ENCODE measurements around the gene ZFPL1.

The ZFPL1 gene

DNA sequence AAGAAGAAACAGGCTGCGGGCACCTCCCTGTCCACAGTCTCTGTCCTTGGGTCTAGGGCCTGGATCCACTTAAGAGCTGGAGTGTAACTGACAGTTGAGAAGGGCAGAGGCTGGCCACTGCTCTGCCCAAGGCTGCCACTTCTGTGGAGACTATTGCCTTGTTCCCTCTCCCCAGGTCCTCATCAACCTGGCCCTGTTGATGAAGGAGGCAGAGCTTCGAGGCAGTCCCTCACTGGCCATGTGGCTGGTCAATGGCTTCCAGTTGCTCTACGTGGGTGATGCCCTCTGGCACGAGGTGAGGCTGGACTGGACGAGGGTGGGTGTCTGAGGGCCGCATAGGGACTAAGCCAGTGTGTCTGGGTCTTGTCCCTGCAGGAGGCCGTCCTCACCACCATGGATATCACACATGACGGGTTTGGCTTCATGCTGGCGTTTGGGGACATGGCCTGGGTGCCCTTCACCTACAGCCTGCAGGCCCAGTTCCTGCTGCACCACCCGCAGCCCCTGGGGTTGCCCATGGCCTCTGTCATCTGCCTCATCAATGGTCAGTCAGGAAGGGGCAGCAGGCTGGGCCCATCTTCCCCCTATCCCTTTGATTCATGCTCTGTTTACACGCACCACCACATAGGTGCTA is 30.6 kb downstream of the ZFPL1 start:
- no peak for TF ChIP-seq POLR2AphosphoS5 (IDR thresholded peaks at IDR 0.05; ENCODE audit: low read depth, low read length)
- TF ChIP-seq FOXP2 (optimal IDR thresholded peaks at IDR 0.05; ENCODE audit: borderline replicate concordance, extremely low read depth, extremely low read length, insufficient read depth): no peak
- no peak for TF ChIP-seq SIN3A (IDR thresholded peaks at IDR 0.05; ENCODE audit: borderline replicate concordance, insufficient read depth, low read length)
- TF ChIP-seq, protein P1, sequence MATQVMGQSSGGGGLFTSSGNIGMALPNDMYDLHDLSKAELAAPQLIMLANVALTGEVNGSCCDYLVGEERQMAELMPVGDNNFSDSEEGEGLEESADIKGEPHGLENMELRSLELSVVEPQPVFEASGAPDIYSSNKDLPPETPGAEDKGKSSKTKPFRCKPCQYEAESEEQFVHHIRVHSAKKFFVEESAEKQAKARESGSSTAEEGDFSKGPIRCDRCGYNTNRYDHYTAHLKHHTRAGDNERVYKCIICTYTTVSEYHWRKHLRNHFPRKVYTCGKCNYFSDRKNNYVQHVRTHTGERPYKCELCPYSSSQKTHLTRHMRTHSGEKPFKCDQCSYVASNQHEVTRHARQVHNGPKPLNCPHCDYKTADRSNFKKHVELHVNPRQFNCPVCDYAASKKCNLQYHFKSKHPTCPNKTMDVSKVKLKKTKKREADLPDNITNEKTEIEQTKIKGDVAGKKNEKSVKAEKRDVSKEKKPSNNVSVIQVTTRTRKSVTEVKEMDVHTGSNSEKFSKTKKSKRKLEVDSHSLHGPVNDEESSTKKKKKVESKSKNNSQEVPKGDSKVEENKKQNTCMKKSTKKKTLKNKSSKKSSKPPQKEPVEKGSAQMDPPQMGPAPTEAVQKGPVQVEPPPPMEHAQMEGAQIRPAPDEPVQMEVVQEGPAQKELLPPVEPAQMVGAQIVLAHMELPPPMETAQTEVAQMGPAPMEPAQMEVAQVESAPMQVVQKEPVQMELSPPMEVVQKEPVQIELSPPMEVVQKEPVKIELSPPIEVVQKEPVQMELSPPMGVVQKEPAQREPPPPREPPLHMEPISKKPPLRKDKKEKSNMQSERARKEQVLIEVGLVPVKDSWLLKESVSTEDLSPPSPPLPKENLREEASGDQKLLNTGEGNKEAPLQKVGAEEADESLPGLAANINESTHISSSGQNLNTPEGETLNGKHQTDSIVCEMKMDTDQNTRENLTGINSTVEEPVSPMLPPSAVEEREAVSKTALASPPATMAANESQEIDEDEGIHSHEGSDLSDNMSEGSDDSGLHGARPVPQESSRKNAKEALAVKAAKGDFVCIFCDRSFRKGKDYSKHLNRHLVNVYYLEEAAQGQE (IDR thresholded peaks at IDR 0.05; ENCODE audit: insufficient read depth in 1 of 2, low read depth in 2 of 2, low read length in 2 of 2): no peak

DNA sequence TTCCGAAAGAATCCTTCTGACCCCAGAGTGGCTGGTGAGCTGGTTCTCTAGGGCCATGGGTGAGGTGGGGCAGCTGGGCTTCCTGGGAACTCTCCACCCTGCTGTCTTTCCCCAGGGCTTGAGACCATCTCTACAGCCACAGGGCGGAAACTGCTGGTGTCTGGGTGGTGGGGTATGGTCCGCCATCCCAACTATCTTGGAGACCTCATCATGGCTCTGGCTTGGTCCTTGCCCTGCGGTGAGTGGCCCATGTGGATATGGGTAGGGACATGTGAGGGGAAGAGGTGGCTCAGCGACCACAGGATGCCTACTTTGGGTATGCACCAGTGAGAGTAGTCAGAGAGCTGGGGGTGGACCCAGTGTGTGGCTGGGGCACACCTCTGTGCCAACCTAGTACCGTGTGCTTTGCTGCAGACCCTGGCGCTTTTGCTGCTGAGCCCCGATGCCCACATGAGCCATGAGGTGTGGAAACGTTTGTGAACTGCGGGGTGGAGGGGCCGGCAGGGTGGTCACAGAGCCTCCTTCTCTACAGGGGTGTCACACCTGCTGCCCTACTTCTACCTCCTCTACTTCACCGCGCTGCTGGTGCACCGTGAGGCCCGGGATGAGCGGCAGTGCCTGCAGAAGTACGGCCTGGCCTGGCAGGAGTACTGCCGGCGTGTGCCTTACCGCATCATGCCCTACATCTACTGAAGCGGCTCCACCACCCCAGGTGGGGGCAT is 31.5 kb downstream of the ZFPL1 start:
- TF ChIP-seq SIN3A (IDR thresholded peaks at IDR 0.05; ENCODE audit: borderline replicate concordance, insufficient read depth, low read length) (no peak), FOXP2 (optimal IDR thresholded peaks at IDR 0.05; ENCODE audit: borderline replicate concordance, extremely low read depth, extremely low read length, insufficient read depth) (no peak), POLR2AphosphoS5 (IDR thresholded peaks at IDR 0.05; ENCODE audit: low read depth, low read length) (no peak; the same call in 1 of the 2 replicates), TAF1 (IDR thresholded peaks at IDR 0.05; ENCODE audit: borderline replicate concordance, insufficient read depth, low read length) (no peak)
- TF ChIP-seq, protein P1 (IDR thresholded peaks at IDR 0.05; ENCODE audit: insufficient read depth in 1 of 2, low read depth in 2 of 2, low read length in 2 of 2): no peak

DNA sequence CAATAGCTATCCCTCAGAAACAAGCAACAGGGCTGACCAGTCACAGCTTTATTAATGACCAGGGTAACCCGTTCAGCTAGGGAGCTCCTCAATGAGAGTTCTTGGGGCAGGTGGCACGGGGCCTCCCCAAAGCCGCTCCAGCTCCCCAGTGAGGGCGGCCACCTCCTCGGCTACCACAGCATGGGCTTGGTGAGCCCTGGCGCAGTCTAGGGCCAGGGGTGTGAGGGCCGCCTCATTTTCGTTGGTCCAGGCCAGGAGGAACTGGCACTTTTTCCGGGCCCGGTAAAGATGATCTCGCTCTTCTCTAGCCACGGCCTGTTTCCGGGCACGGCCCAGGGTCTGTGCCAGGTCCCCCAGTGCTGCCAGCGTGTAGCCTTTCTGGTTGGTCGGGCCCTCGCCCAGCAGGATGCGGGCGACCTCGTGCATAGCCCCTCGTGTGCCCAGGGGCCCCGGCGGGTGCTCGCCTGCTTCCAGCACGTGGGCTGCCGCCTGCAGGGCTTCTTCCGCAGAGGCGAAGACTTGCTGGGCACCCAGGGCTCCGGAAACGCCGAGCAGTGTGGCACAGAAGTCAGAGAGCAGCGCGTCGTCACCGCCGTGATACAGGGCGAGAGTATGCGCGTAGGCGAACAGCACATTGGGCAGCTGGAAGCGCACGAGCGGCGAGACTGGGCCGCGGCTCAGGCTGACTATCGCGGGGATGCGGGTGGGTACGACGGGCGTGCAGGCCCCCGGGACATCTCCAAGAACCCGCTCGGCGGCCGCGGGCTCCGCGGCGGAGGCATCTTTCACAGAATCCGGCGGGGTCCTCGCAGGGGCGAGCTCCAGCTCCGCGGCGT is 32.6 kb downstream of the ZFPL1 start:
- TF ChIP-seq TAF1 (IDR thresholded peaks at IDR 0.05; ENCODE audit: borderline replicate concordance, insufficient read depth, low read length) (no peak), POLR2AphosphoS5 (IDR thresholded peaks at IDR 0.05; ENCODE audit: low read depth, low read length) (peak; percentile 22; the same call in 1 of the 2 replicates)

DNA sequence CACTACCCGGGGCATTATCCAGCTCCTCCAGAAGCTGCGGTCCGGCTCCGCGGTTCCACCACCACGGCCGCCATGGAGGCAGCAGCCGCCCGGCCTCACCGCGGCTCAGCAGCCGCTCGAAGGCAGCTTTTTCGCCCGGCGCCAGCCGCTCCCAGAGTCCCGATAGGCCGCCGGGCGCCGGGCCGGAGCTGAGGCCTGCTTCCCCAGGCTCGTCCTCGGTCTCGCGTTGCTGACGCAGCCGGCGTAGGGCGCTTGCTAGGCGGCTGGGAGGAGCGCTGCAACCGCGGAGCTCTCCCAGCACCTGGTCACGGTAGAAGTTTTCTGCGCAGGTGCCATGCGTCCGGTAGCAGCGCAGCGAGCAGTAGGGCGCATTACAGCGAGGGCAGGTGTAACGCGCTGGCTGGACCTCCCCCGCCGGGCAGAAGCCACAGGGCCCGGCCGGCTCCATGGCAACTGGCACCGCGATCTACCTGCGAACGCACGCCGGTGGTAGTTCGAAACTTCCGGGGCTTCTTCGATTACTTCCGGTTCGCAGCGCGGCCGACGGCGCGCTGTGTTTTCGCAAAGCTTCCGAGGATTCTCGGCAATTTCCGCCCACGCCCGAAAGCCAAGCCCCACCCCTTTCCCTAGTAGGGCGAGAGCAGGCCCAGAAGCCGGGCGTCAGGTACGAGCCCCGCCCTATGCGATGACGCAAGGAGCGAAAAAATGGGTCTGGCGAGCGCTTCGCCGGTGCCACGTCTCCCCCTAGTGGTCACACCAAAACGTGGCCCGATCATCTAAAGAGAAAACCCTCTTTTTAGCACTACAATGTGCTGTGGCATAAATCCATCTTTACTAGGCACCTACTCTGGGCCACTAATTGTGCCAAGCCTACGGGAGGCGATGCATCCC is 33.4 kb downstream of the ZFPL1 start, which contains the start of gene ZNHIT2:
ZNHIT2 (minus strand) TSS at position 496 of the 891 bp plus-strand sequence; CDS start at position 448, 48 bp downstream.
- TF ChIP-seq SIN3A (IDR thresholded peaks at IDR 0.05; ENCODE audit: borderline replicate concordance, insufficient read depth, low read length) (no peak), POLR2AphosphoS5 (IDR thresholded peaks at IDR 0.05; ENCODE audit: low read depth, low read length) (peak; percentile 66), FOXP2 (optimal IDR thresholded peaks at IDR 0.05; ENCODE audit: borderline replicate concordance, extremely low read depth, extremely low read length, insufficient read depth) (no peak), TAF1 (IDR thresholded peaks at IDR 0.05; ENCODE audit: borderline replicate concordance, insufficient read depth, low read length) (peak; percentile 71; the same call in 1 of the 2 replicates)
- TF ChIP-seq, protein P1 (IDR thresholded peaks at IDR 0.05; ENCODE audit: insufficient read depth in 1 of 2, low read depth in 2 of 2, low read length in 2 of 2): no peak

Data from PFSK-1 (cell line).